RWPE1 (cell line): ENCODE measurements around the gene NPIPB6.
"Not testable (repeated sequence)": the region's sequence is repeated elsewhere in the genome, so short reads cannot be mapped to it uniquely, and the experiment has no call there.

ENCODE experiments used
- CTCF ChIA-PET: fragments of 350-600 bp; sonication (Branson Sonifier 250); formaldehyde crosslinking; extraction: SDS; loops from one replicate; lab custom pipeline; 2021; lab: Yijun Ruan, JAX
- POLR2A ChIA-PET: fragments of 400-600 bp; formaldehyde crosslinking; extraction: SDS; loops from one replicate; lab custom pipeline; 2020; ENCODE audit warnings: antibody characterized with exemption; ENCODE audit not compliant: low non-redundant PET; lab: Yijun Ruan, JAX
- DNase-seq: peaks from one replicate; pipeline ENCODE4 v3.0.0; 2012; ENCODE audit warnings: low spot score
- H3K27ac ChIP-seq: fragments of 450-650 bp; 2 replicates; pipeline ENCODE4 v1.5.1; 2017
- CTCF ChIP-seq: fragments of 450-650 bp; conservative IDR thresholded peaks from 2 replicates; pipeline ENCODE4 v1.5.1; 2017; ENCODE audit warnings: low read depth, mild to moderate bottlenecking

The NPIPB6 gene

DNA sequence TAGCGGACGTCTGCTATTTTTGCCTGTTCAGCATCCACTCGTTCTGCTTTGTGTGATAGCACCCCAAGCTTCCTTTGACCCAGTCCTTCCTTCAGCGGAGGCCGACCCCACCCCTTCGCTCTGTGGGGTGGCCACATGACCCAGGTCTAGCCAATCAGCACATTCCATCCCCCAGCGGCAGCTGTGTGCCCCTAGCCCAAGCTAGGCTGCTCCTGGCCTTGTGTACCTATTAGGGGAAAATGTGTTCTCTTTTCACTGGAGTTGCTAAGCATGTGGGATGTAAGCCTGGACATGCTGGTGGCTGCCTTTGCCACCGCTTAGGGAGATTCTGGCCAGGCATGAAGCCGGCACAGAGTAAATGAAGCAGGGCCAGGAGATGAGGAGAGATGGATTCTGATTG is 33.1 kb downstream of the NPIPB6 start:
- H3K27ac ChIP-seq, result peak overlapping the region; percentile 45
- DNase-seq, POLR2A ChIA-PET, CTCF ChIA-PET: not testable (repeated sequence)

DNA sequence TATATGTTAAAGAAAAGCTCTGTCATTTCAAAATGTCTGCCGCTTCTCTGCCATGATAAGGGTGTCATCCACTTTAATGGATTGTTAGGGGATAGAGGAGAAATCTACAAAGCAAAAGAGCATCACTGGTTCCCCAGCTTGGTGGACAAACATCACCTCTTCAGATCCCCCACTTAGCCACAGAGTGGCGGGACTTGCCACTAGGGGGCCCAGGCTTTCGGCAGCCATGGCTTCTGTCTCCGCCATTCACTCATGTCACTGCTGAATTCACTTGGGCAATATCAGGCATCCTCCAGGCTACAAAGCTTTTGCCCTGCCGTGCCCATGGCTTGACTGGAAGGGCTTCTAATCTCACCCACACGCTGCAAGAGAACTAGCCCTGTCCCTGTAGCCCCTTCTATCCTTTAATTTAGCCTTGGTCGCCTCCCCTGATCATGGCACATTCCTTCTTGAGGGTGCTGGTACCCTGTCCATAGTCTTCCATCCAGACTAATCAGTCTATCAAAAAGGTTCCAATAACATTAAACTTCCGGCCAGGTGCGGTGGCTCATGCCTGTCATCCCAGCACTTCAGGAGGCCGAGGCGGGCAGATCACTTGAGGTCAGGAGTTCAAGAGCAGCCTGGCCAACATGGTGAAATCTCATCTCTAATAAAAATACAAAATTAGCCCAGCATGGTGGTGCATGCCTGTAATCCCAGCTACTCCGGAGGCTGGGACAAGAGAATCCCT is 36.3 kb downstream of the NPIPB6 start:
- TF ChIP-seq CTCF, result peak; percentile 63
- ChIA-PET CTCF (interaction anchor here (0.8 to 1.8 kb wide), 2 partner anchors 9 to 223 kb away, joined by 6 to 7 read pairs; no protein-coding TSS in a partner anchor), POLR2A (no interaction called here)
- H3K27ac ChIP-seq, result no peak overlapping the region
- DNase-seq, result peak; percentile 46

DNA sequence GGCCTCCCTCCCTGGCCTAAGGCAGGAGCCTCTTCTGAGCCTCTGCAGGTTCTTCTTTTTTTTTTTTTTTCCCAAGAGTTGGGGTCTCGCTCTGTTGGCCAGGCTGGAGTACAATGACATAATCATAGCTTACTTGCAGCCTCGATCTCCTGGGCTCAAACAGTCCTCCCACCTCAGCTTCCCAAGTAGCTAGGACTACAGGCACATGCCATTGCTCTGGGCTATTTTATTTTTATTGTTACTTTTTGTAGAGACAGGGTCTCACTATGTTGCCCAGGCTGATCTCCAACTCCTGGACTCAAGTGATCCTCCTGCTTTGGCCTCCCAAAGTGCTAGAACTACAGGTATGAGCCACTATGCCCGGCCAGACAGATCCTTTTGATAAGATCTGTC is 38.4 kb downstream of the NPIPB6 start:
- POLR2A ChIA-PET, result interaction anchor here (0.5 kb wide), 1 partner anchor 197 kb away, joined by 3 read pairs; no protein-coding TSS in a partner anchor
- H3K27ac ChIP-seq, result no peak overlapping the region
- no peak for DNase-seq

GRCh38 chr16:28324235-28324886 is 38.9 kb downstream of the NPIPB6 start:
- no peak for TF ChIP-seq CTCF
- no peak overlapping the region for H3K27ac ChIP-seq
- CTCF ChIA-PET, result interaction anchor here (0.6 to 1.2 kb wide), 3 partner anchors 11 to 1132 kb away, joined by 3 to 6 read pairs (median 5); no protein-coding TSS in a partner anchor
- POLR2A ChIA-PET, result interaction anchor here (0.5 kb wide), 1 partner anchor 198 kb away, joined by 3 read pairs; no protein-coding TSS in a partner anchor
- no peak for DNase-seq

More for the DNA sequence above, 38.4 kb downstream of the NPIPB6 start:
- TF ChIP-seq CTCF, result no peak
- CTCF ChIA-PET, result no interaction called here

- peak; percentile 83 for TF ChIP-seq CTCF
- no peak overlapping the region for H3K27ac ChIP-seq
- peak; percentile 34 for DNase-seq
- POLR2A ChIA-PET, result no interaction called here
- CTCF ChIA-PET, result interaction anchor here (0.5 to 1.9 kb wide), 17 partner anchors 9 to 295 kb away, joined by 3 to 14 read pairs (median 3); partner anchors contain the start of genes CLN3 and SBK1
Measured at GRCh38 chr16:28321700-28322411, 41.5 kb downstream of the NPIPB6 start.

- no peak for DNase-seq
- ChIA-PET CTCF (interaction anchor here (0.6 to 1.9 kb wide), 2 partner anchors 33 to 43 kb away, joined by 6 to 14 read pairs; no protein-coding TSS in a partner anchor), POLR2A (no interaction called here)
- no peak overlapping the region for H3K27ac ChIP-seq
- TF ChIP-seq CTCF, result no peak
Measured at GRCh38 chr16:28320741-28321140, 42.6 kb downstream of the NPIPB6 start.
